ENCODE measurements around the gene ZNF236.

GRCh38 chr18:76903386-76903785, 81.0 kb downstream of the ZNF236 start:
- TF ChIP-seq CTCF (IDR thresholded peaks at IDR 0.05; ENCODE audit: low read length) (no peak), EZH2 (IDR thresholded peaks at IDR 0.05; ENCODE audit: borderline replicate concordance, low read length) (no peak)
